Stimulated activated CD4-positive, alpha-beta T cell treated with anti-CD3 and anti-CD28 coated beads, Interleukin-15, amount 100 ng/mL, for 24 hours (primary cell): Measurements from ENCODE around the gene VILL.
"Not testable (repeated sequence)": the region's sequence is repeated elsewhere in the genome, so short reads cannot be mapped to it uniquely, and the experiment has no call there.

Experiments used
- DNase-seq: peaks from one replicate; pipeline ENCODE4 v3.0.0-alpha.2; 2020

Gene VILL

DNA sequence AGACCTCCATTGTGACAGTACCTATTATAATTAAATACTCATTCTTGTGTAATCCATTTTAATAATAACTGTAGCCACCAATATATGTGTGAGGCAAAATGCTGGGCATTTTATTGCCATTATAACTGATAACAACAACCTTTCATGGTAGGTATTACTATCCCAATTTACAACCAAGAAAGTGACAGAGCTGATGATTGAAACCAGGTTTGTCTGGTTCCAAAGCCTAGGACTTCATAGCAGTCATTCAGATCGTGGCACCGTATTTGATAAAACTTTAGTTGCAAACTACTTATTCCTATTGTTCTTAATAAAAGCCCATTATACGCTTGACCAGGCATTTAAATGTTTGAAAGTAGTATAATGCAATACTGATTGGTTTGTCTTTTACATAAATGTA is 26.4 kb upstream of the VILL start:
- no peak for DNase-seq

DNA sequence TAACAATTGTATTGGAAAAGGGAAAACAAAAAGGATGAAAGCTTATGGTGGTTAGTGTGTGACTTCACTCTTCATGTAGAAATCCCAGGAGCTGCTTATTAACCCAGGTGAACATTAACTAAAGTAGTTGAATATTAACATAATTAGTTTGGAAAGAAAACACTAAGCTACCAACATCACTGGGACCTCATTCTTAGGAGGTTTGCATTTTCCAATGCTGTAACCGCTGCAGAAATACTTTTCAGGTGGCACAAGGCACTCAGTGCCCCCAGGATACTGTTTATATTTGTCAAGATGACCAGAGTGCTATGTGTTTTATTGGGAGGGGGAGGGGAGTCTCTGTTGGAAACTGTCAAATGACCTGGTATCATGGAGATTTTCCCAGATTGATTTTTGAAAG is 25.9 kb upstream of the VILL start:
- DNase-seq = no peak

DNA sequence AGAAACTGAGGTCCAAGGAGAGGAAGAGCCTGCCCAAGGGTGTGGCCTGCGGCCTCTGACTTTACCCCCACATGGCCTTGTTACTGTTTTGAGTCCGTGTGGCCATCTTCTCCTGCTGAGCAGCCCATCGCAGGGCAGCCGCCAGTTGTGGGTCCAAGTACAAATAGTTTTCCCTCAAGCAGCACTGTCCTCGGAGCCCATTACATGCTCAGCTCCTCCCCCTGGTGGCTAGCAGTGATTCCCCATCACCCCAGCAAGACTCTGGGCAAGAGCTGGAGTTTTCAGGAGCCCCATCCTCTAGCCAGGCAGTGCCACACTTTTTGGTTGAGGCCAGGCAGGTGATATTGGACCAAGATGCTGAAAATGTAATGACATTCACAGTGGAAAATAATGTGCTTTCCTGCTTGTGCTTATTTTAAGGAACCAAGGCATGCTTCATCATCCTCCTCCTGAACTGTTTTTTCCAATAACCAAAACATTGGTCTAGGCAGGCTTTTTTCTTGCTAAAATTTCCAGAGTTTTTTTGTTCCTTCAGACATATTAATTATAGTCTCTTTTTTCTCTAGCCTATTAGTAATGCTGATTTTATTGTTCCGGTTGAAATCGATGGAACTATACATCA is 23.2 kb upstream of the VILL start:
- DNase-seq = peak; percentile 72

DNA sequence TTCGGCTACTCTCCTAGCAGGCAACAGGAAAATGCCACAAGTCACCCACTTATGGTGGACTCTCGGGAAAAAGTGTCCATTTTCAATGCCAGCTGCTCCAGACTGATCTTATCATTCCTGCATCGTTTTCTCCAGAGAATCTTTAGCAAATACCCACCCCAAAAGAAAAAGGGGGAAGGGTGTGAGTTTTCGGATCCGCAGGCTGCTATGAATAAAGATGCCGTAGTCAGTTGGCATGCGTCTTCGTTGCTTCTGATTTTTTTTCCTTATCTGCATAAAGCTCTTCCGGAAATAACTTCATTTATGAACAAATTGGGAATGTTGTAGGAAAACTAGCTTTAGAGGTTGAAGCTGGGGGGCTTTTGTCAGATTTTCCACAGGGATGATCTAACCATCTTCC is 22.4 kb upstream of the VILL start:
- no peak for DNase-seq

DNA sequence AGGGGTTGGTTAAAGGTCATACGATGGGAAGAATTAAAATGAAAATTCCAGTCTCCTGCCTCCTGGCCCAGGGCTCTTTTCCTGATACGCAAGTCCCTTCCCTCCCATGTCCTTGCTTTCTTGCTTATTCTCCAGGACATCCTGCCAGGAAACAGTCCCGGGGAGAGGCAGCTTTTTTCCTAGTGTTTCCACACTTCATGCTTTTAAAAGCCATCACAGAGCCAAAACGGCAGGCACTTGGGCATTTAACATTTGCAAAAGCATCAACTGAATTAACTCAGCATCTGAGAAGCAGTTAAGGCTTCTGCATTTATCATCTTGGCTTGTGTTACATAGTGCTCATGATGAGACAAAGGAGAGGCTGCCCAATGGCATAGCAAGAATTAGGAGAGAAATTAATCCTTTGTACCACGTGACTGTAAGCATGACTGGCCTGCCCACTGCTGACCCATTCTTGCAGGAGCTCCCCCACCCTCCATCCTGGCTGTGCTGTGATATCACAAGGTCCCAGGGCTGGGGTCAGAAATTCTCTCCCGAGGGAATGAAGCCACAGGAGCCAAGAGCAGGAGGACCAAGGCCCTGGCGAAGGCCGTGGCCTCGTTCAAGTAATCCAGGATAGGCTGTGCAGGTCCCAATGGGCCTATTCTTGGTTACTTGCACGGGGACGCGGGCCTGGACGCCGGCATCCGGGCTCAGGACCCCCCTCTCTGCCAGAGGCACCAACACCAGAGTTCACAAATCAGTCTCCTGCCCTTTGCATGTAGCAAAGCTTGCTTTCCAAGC is 21.6 kb upstream of the VILL start:
- DNase-seq = no peak

DNA sequence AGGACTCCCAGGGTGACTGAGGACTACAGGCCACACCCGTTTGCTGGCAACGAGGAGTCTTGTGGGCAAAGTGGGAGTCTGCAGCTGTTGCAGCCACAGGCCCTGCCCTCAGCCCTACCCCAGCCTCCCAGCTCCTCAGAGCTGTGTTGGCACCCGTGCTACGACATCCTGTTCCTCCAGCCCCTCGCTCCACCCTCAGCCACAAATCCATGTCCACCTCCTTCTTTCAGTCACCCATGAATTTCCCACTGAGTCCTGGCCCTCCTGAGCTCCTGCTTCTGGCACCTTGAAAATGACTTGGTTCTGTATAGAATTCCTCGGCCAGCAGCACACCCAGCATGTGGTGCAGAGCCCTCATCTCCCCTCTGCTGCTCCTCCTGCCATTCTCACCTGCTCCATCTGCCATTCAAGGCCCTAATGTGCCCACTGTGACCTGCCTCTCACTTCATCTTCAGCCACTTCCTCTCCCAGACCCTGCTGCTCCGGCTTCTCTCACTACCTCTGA is 20.9 kb upstream of the VILL start:
- no peak for DNase-seq

DNA sequence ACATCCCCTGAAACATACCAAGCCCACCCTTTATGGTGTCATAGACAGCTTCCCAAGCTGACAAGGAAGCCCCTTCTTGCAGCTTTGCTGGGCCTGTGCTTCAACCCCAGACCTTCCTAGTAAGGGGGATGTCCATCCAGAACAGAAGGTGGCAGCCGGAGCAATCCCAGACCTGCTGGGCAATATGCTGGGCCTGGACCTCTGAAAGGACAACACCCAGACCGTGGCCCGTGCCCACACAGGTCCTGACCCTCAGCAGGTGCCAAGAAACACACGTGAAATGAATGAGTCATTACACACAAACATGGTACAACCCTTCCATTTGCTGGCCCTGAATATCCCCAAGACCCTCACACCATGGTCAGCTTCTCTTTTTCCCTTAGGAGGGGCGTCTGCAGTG is 19.8 kb upstream of the VILL start:
- no peak for DNase-seq

DNA sequence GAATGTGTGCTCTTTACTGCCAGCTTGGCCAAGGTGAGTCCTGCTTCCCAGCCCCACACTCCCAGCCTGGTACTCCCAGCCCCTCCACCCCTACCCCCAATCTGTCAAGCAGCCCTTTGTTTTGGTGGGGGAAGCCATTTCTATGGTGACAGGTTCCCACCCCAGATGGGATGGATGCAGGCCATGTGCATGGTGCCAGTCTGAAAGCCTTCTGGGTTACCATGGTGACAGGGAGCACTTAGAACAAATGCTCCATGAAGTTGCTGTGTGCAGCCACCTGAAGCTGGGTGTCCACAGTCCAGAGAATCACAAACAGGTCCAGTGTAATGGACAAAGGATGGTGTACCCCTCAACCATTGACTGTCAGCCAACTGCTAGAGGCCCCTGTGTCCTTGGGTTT is 19.1 kb upstream of the VILL start:
- DNase-seq = no peak

DNA sequence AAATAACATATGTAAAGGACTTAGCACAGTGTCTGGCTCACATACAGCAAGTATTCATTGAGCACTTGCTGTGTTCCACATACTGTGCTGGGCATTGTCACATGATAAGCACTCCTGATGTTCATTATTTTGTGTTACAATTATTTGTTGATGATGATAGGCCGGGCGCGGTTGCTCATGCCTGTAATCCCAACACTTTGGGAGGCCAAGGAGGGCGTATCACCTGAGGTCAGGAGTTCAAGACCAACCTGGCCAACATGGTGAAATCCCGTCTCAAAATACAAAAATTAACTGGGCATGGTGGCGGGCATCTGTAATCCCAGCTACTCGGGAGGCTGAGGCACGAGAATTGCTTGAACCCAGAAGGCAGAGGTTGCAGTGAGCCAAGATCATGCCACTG is 18.5 kb upstream of the VILL start:
- not testable (repeated sequence) for DNase-seq

DNA sequence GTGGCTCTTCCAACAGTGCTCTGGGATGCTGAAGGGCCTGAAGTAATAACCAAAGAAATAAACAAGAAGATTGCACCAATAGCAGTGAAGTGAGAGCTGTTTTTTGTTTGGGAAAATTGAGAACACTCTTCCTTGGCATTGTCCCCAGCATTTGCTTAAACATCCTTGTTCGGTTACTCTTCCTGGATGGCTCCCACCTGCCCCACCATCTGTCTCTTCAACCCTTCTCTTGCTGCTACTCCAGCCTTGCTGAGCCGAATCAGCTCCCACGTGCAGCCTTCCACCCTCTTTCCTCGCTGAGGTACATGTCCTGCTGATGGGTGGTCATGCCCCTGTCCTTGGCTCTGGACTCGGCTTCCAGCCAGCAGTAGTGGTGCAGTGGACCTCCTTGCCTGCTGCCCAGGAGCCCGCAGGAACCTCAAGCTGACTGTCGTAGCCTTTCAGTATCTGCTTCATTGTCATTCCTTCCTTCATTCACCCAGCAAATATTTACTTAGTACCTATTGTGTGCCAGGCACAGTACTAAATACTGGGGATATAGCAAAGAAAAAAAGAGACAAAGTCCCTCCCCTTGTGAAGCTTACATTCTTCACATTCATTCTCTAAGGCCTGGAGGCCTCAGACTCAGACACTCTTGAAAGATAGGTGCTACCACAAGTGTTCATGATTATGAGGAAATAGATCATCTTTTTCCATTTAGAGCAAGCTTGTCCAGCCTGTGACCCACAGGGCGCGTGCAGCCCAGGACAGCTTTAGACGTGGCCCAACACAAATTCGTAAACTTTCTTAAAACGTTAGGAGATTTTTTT is 17.1 kb upstream of the VILL start:
- DNase-seq = no peak

DNA sequence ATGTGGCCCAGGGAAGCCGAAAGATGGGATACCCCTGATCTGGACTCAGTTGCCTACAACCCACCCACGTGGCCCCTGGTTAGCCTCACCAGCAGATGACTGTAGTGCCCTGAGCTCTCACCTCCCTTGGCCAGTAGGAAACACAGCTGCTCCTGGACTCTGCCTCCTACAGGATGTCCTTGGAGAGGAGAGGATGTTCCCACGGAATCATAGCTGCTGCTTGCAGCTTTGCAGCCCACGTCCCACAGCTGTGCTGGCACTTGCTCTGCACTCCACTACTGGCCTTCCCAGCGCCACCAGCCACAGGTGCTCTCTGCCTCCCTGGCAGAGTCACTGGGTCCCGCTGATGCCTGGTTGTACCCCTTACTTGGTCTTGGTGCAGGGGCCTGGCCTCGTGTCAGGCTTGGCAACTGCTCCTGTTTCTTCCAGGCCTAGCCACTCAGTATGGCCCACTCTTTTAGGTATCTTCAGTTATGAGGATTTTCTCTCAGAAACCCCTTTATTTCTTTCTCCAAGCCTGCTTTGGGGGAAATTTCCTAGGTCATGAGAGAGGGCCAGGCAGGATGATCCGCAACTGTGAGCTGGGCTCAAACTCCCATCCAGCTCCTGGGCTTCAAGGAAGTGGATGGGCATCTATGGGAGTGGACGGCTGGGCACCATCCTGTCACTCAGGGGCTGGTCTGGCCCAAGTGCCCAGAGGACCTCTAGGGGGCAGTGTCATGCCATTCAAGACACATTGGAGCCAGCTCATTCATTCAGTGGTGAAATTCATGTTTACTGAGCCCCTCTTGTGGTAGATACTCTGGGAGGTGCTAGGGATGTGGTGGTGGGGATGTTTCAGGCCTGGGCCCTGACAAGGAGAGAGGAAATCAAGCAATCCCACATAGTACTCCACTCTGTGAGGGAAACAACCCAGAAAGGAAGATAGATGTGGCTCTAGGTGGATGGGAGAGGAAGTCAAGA is 16.2 kb upstream of the VILL start:
- peak; percentile 75 for DNase-seq

DNA sequence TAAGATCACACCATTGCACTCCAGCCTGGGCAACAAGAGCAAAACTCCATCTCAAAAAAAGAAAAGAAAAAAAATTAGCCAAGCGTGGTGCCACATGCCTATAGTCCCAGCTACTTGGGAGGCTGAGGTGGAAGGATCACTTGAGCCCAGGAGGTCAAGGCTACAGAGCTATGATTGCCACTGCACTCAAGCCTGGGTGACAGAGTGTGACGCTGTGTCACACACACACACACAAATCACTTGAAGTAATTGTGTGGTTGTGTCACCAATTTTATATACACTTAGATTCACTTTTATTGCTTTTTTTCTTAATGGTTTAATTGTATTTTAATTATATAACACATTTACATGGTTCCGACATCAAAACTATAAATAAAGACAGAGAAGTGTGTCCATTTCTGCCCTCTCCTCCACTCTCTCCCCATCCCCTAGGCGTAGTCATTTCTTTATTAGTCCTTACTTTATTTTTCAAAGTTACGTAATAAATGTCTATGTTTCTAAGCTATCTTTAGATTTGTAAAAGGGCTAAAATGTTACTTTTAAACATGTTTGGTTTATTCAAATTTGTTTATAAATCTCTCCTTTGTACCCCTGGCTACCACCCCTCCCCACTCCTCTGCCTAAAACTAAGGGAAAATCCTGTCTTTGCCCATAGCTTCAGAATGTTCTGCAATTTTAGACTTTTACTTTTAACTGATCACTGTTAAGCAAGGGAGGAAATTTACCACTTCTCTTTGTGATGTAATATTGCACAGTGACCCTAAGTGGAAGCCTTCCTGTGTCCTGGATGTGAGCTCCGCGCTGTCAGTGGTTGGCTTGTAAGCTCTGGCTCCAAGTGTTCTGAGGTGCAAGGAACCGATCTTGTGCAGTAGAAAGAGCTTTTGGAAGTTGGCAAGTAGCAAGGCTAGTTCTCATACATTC is 10.8 kb upstream of the VILL start:
- no peak for DNase-seq

DNA sequence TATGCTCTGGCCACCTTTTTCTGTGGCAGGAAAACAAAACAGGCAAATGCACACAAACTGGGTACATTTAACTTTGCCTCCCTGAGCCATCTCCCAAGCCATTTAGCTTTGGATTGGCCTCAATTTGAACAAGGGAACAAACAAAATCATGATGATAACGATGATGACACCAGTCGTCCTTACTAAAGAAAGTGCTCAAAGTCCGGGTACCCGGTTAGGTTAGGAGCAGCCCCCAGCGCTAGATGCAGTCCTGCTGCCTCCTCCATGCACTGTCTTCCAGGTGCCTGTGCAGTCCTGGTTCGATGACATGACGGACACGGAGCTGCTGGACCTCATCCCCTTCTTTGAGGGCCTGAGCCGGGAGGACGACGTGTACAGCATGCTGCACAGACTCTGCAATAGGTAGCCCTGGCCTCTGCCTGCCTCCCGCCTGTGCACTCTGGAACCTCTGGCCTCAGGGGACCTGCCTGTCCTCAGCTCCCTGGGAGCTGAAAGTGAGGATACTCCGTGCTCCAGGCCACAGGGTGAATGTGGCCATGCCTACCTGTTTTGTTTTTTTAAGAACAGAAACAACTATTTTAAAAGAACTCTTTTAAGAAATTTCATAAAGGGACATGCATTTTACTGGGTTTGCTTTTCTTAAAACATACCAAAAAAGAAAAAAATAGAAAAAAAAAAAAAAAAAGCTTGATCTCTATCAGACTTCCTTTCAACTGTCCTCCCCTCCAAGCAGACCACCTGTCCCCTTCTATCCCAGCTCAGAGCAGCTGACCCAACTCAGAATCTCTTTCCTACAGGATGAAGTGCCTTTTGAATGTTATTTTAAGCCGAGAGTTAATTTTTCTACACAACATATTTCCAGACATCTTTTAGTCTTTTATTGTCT is 9.9 kb upstream of the VILL start:
- no peak for DNase-seq

DNA sequence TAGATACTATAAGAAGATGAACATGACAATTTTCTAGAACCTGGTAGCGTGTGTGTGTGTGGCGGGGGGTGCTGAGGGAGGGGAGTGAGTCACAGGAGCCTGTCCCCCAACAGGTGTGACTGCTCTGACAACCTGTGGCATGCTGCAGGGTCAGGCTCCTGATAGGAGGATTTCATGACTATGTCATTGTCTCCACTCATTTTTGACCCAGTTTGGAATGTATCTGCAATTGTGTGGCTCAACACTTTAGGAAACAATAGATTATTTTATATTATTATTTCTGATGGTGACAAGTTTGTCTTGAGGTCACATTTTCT is 9.3 kb upstream of the VILL start:
- DNase-seq = no peak

DNA sequence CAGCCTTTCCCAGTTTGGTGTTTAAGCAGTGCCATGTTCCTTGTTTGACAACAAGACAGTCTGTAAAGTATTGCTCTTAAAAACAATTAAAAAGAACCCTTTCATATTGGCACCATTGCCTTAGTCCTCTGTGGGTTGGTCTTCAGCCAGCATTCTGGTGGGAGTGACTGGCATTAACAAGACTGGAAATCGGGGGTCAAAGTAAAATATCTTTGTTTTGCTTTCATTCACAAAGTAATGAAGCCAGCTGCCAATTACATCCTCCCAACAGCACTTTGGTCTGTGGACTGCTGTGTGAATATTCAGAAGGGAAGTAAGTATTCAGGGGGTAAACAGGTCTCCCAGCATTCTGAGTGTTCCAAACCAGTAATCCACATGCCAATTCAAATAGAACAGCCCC is 8.3 kb upstream of the VILL start:
- DNase-seq = no peak

DNA sequence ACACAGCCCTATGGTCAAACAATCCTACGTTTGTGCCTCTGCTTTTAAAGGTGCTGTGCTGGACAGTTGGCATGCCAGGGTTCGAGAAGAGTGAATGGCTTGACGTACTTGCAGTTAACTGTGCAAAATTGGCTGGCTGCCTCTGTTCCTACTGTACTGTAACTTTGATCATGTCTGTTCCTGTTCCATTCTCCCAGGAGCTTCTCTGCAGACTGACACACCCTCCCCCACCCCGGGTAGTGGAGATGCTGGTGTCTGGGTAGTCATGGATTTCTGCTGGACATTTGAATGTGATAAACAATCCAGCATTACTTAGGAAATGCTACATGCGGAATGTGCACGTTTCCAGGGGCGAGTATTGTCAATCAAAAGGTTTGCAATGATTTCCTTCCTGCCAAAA is 6.5 kb upstream of the VILL start:
- DNase-seq = no peak

DNA sequence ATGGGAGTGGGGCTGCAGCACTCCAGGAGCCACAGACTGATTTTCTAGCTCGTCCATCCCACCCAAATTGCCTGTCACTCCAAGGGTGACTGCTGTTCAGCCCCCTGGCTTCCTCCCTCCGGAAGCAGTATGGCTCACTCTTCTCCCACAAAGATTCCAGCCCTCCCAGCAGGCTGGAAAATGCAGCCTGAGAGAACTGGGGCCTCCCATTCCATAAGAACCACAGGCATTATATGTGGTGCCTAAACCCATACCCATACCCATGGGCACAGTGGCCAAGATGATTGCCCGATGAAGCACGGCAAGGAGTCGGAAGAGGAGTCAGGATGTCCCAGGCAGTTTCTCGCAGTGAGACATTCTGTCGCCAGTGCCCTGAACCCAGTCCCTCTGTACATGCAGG is 6.0 kb upstream of the VILL start:
- no peak for DNase-seq

DNA sequence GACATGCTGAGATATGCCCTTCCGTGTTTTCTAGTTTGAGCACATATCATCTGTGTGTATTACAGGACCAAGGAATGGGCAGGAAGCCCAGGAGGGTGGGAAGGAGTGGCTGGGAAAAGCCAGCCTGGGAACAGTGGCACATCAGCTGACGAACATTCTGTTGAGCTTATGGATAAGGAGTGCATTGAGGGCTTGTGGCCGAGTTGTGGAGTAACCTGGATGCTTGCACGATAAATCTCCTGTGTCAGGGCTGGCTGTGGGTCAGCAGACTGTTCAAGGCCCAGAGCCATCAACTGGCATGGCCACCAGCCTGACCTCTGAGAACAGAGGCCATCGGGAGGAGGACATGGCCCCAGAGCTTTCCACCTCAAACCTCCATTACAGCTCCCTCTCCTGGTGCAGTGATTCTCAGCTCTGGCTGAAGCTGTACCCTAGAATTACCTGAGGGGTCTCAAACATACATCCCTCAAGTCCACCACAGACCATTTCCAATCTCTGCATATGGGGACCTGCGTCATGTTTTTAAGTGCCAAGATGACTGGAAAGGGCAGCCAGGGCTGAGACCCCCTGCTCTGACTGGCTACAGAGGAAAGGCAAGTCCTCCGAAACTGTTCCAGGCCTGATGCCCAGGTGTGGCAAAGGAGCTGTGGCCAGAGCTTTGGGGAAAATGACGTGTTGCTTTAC is 4.8 kb upstream of the VILL start:
- no peak for DNase-seq

DNA sequence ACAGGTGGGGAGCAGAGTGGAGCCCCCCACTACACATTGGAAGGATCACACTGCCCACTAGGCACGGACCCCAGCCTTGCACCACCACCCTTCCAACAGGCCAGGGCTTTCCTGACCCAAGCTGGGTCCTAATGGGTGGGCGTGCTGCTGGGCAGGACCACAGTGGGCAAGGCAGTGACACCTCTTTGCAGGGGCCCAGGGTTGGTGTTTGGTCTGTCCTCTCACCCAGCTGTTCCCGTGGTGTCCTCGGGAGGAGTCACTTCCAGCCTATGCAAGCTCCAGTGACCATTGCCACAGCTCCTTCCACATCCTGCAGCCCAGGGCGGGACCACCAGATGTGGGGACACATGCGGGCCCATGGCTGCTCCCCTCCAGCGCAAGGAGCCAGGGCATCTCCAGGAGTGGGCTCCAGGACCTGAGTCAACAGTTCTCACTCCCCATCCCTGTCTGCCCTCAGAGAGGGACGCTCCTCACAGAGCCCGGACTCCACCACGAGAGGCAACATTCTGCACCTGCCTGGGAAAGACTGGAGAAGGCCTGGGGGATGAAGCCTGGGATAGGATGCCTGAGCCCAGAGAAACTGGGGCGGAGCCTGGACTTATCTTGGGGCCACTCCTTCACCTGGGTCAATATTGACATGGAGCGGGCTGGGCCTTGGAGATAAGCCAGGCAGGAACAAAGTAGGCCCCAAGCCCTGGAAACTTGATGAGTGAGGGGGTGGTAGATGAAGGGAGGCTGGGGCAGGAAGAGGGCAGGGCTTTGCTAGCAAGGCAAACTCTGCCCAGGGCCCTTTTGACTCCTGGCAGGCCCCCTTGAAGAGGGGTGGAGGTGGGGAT is 3.9 kb upstream of the VILL start:
- no peak for DNase-seq
